ENCODE results near the gene FFAR2.
"Not testable (repeated sequence)": the region's sequence is repeated elsewhere in the genome, so short reads cannot be mapped to it uniquely, and the experiment has no call there.

GRCh38 chr19:35462956-35463355 is 14.9 kb downstream of the FFAR2 start:
- not testable (repeated sequence) for TF ChIP-seq CTCF (IDR thresholded peaks at IDR 0.05 in 2 of 3, conservative IDR thresholded peaks at IDR 0.05 in 1 of 3; ENCODE audit: borderline replicate concordance in 1 of 3, insufficient read depth in 1 of 3, low read depth in 2 of 3, low read length in 2 of 3); REST (IDR thresholded peaks at IDR 0.05; ENCODE audit: low read depth); MAX (IDR thresholded peaks at IDR 0.05); EZH2phosphoT487 (IDR thresholded peaks at IDR 0.05; ENCODE audit: borderline replicate concordance); CEBPB (IDR thresholded peaks at IDR 0.05; ENCODE audit: low read depth); SP1 (IDR thresholded peaks at IDR 0.05; ENCODE audit: low read depth); EZH2 (IDR thresholded peaks at IDR 0.05)
